HG03060 (cell line): Measurements from ENCODE around the gene SLC1A7.

Experiments used
- ATAC-seq: cut with Tn5 transposase; IDR thresholded peaks from one replicate; pipeline ENCODE4 v1.9.1; 2021; ENCODE audit warnings: low read depth, moderate number of reproducible peaks; ENCODE audit not compliant: unreplicated experiment

The SLC1A7 gene

DNA sequence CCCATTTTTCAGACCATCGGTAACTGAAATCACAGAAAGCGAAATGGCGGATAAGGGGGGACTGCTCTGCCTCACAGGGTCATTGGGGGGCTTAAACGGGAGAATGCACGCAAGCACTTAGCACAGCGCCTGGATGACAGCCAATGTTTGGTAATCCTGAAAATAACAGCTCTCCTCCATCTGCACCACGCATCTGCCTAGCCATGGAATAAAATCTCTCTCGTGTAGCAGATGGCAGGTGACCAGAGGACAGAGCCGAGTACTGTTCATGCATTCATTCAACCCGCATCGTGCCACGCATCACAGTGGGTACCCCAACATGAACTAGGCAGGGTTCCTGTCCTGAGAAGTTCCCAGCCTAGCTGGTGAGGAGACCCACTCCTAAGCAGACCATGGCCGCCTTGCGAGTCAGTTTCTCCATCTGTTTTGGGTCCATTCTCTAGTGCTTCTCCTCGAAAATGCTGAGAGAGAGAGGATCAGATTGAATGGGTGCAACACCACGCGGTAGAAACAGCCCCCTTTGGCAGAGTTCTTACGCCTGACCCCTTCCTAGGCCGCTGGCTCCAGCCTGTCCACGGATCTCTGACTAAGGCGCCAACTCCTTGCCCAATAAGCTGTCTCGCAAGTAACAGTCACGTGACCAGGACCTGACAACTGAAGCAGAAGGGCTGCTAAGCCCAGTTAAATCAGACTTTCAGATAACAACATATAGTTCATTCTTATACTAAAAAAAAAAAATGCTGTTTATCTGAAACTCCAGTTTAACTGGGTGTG lies 7.3 kb downstream of the SLC1A7 start:
- ATAC-seq: no peak

- no peak for ATAC-seq
Observed at GRCh38 chr1:53134042-53134485, 8.4 kb downstream of the SLC1A7 start.

GRCh38 chr1:53133261-53134041 lies 9.0 kb downstream of the SLC1A7 start:
- no peak for ATAC-seq

DNA sequence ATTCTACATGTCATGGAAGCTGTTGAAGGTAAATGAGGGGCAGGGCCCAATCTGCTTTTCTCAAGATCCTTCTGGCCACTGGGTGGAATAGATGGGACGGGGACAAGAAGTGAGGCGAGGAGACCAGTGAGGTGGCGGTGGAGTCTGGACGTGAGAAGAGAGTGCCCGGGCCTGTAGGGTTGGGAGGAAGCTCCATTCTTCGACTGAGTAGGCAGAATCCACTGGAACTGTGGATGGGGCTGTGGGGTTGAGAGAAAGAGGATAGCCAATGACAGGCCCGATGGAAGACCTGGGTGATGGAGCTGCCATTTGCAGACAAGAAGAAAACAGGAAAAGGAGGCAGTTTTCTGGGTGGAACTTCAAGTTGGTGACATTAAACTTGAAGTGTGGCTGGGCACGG lies 10.3 kb downstream of the SLC1A7 start:
- no peak for ATAC-seq

DNA sequence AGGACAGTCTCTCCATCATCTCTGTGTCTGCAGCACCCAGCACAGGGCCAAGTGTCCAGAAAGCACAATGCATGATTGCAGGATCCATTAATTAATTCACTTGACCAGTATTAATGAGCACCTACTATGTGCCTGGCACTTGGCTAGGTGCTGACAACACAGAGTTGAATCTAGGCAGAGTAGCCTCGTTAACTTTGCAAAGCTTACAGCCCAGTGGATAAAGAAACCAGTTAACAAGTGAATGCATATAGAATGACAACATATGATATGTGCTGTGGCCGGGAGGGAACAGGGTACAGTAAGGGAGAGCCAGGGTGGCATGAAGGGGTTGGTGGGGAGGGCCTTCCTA lies 10.9 kb downstream of the SLC1A7 start:
- no peak for ATAC-seq

- ATAC-seq: no peak
Observed at GRCh38 chr1:53130878-53131589, 11.4 kb downstream of the SLC1A7 start.

DNA sequence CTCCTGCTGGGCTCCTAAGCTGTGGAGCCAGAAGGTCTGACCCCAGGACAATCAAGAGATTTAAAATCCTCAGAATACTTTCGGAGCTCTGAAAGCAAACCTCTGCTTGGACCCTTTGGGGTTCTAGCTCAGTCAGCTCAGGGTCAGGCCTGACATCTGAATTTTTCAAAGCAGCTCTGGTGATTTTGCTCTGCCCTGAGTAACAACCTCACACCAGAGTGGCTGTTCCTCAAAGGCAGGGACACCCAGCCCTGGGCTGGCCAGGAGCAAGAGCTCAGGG lies 11.9 kb downstream of the SLC1A7 start:
- ATAC-seq: no peak

- ATAC-seq: no peak
Observed at GRCh38 chr1:53129891-53130597, 12.4 kb downstream of the SLC1A7 start.

- ATAC-seq: no peak
Observed at GRCh38 chr1:53128401-53128800, 14.0 kb downstream of the SLC1A7 start.

DNA sequence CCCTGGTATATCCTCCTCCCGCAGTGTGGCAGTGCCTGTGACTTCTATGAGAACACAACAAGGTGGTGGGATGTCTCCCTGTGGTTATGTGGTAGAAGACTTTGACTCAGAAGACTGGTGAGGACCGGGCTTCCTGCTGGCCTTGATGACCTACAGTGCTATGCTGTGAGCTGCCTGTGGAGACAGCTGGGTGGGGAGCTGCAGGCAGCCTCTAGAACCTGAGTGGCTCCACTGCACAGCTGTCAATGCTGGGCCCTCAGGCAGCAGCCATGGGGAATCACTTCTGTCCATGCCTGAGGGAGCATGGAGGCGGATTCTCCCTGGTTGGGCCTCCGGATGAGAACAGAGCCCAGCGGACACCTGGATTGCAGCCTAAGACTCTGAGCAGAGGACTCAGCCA lies 14.9 kb downstream of the SLC1A7 start:
- no peak for ATAC-seq

GRCh38 chr1:53126495-53126894 lies 15.9 kb downstream of the SLC1A7 start:
- ATAC-seq: no peak

DNA sequence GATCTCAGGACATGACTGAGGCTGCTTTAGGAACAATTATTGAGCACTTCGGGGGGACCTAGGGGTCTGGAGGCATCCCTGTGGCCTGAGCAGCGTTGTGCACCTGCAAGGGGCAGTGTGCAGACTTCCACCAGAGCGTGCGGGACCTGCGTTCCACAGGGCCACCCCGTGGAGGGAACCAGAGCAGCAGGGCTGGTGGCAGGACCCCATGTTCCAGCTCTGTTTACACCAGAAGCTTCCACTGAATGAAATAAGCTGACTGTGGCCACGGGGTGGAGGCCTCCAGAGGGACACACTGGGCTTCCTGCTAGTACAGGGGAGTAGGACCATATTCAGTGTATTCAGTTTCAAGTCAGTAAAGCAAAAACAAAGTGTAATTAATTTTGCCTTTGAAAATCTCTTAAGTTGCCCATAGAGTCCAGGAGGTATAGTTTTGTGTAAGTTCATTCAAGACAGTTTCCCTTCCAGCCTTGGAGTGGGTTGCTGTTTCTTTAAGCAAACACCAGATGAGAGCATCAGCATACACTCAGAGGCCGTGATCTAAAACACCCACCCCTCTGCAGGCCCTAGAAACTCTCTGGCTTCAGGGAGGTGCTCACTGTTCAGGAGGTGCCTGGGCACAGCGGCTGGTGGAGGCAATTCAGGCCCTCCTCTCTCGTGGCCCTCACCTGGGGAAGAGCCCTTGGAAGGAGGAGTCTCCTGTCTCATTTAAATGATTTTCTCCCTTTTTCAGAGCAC lies 16.6 kb downstream of the SLC1A7 start:
- ATAC-seq: no peak

DNA sequence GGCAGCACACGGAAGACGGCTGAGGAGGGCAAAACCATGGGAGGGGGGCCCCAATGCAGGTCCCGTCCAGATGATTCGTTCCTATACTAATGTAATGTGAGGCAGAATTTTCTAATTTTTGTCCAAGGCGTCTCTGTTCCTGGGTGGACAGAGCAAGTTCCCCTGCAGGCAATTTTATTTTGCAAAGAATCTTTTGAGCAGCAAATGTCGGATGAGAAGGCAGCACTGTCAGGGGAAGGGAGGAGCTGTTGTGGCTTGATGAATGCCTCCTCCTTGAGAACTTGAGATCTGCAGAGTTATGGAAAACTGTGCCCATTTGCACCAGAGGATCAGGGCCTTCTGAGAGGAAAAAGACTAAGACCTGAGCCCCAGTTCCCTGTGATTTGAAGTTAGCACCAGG lies 17.3 kb downstream of the SLC1A7 start:
- ATAC-seq: no peak

GRCh38 chr1:53123453-53124140 lies 18.8 kb downstream of the SLC1A7 start:
- ATAC-seq: no peak

DNA sequence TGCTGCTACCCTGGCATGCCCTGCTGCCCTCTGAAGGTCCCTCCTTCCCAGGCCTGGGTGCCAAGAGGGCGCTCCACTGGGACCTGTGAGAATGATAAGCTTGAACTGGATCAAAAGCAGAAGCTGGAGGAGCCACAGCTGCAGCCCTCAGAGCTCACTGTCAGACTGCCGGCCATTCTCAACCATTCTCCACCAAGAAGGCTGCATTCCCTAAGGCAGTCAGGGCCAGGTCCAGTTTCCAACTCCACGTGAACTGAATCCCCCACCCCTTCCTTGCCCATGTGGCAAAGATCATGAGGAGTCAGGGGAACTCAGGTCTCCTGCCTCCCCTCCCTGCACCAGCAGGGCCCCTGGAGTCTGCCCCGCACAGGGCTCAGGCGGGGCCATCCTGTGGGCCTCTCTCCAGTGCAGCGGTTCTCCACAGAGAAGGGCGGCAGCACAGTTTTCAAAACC lies 19.5 kb downstream of the SLC1A7 start:
- ATAC-seq: no peak

- ATAC-seq: no peak
Observed at GRCh38 chr1:53122201-53122885, 20.1 kb downstream of the SLC1A7 start.

GRCh38 chr1:53121319-53122172 lies 20.9 kb downstream of the SLC1A7 start:
- no peak for ATAC-seq

DNA sequence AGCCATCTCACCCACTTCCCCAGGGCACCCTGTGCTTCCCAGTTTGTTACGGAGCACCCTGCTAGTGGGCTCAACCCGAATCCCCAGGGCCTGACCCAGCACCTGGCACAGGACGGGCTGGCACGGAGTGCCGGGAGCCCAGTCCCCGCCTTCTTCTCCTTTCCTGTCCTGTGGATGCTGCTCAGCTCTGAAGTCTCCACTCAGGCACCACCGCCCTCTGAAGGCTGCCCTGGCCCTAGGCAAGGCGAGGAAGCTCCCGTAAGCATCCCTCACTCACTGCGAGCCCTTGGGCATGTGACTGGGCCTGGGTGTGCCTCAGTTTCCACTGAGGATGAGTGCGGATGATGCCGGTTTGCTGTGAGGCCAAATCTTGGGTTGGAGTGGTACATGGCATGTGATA lies 21.8 kb downstream of the SLC1A7 start:
- no peak for ATAC-seq
